ENCODE measurements around the gene CPVL.

DNA sequence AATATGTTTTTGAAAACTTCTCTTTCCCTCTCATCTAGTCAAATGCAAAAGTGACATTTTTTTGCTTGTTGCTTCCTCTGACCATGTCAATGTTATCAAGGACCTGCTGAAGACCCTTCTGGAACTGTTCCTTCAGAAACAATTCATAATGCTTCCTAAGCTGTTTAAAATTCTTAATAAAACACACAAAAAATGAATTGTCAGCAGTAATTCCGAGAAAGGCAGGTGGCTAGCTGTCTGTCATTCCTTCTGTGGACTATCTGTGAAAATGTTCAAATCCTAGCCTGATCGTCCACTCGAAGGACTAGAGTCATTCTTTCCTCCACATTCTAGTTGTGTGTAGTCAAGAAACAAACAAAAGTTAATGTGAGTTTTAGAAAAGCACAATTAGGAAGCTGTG lies 131.6 kb downstream of the CPVL start:
- TF ChIP-seq POLR2A (IDR thresholded peaks at IDR 0.05) = no peak
- TF ChIP-seq, protein P1, sequence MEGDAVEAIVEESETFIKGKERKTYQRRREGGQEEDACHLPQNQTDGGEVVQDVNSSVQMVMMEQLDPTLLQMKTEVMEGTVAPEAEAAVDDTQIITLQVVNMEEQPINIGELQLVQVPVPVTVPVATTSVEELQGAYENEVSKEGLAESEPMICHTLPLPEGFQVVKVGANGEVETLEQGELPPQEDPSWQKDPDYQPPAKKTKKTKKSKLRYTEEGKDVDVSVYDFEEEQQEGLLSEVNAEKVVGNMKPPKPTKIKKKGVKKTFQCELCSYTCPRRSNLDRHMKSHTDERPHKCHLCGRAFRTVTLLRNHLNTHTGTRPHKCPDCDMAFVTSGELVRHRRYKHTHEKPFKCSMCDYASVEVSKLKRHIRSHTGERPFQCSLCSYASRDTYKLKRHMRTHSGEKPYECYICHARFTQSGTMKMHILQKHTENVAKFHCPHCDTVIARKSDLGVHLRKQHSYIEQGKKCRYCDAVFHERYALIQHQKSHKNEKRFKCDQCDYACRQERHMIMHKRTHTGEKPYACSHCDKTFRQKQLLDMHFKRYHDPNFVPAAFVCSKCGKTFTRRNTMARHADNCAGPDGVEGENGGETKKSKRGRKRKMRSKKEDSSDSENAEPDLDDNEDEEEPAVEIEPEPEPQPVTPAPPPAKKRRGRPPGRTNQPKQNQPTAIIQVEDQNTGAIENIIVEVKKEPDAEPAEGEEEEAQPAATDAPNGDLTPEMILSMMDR (IDR thresholded peaks at IDR 0.05) = no peak

Measured in esophagus squamous epithelium (tissue), 4 donors.